Measurements from ENCODE around the gene ARMH4.

- TF ChIP-seq POLR2AphosphoS5 (IDR thresholded peaks at IDR 0.05; ENCODE audit: low read depth, low read length) (no peak), TAF1 (IDR thresholded peaks at IDR 0.05; ENCODE audit: low read depth, low read length) (no peak), POLR2A (IDR thresholded peaks at IDR 0.05; ENCODE audit: low read depth, low read length) (no peak)
These were observed 8.5 kb upstream of the ARMH4 start for GRCh38 chr14:58160561-58160960.
